Central memory CD8-positive, alpha-beta T cell (primary cell): ENCODE data around the gene AGR2.
"Not testable (repeated sequence)": the region's sequence is repeated elsewhere in the genome, so short reads cannot be mapped to it uniquely, and the experiment has no call there.

ENCODE experiments used
- ATAC-seq: fragments of 150-1000 bp; cut with Tn5 transposase; replicated peaks from 2 replicates; pipeline ENCODE4 v1.10.0; 2022; ENCODE audit warnings: mild to moderate bottlenecking, moderate FRiP score, moderate number of reproducible peaks; ENCODE audit not compliant: poor library complexity, severe bottlenecking; ENCODE audit errors: extremely low read depth
- DNase-seq, 2 donors: peaks; one replicate each; pipeline ENCODE4 v3.0.0; 2021; ENCODE audit warnings: low spot score in 2 of 2
- H3K27ac Mint-ChIP-seq: one replicate; pipeline ENCODE4 v1.8.0; 2022; ENCODE audit warnings: low read depth, mild to moderate bottlenecking, moderate library complexity, mixed read lengths
- H3K27me3 Mint-ChIP-seq: one replicate; pipeline ENCODE4 v1.8.0; 2022; ENCODE audit warnings: mixed read lengths
- H3K36me3 Mint-ChIP-seq: one replicate; pipeline ENCODE4 v1.8.0; 2022; ENCODE audit warnings: mild to moderate bottlenecking, moderate library complexity, mixed read lengths; ENCODE audit not compliant: insufficient read depth
- H3K4me1 Mint-ChIP-seq: one replicate; pipeline ENCODE4 v1.8.0; 2022; ENCODE audit warnings: mixed read lengths
- H3K4me3 Mint-ChIP-seq: one replicate; pipeline ENCODE4 v1.8.0; 2022; ENCODE audit warnings: mild to moderate bottlenecking, moderate library complexity, mixed read lengths
- H3K9me3 Mint-ChIP-seq: one replicate; pipeline ENCODE4 v1.8.0; 2022; ENCODE audit warnings: mixed read lengths

The AGR2 gene

DNA sequence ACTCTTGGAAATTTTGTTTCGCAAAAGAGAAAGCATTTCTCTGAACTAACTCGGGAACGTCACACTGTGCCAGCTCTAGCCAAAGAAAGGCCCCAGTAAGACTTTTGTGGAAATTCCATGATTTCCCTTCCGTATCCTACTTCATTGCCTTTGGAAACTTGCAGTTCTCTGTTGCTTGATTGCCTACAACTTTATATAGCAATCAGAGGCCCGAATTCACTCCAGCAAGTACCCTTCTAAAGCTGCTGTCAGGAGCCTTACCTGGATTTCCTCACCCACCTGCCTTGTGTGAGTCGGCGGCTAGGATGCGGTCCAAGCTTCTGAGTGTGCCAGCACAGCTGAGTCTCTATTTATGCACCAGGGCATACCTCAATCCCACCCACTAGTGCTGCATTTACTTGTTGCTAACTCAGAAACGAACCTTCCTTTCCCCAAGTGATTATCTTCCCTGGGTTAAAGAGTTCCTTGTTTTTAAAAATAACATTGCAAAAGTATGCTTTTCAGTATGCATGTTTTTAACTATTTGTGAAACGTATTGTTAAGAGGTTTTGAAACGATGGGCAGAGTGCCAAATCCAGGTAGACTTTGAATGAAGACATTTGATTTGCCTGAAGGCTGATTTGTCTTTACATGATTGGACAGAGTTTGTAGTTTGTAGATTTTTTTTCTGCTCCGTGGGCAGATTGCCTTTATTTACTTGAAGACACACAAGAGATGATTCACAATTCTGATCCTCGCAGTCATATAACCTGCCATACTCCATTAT lies at the start of gene AGR2:
TSS of gene AGR2 (minus strand) at position 326 of the 766 bp plus-strand sequence. CDS start 3,203 bp downstream, outside the sequence.
- Mint-ChIP-seq H3K9me3 (no peaks in the 10 kb centered on the region), H3K27ac (no peak within 1 kb of the TSS), H3K4me1 (no peaks in the 10 kb centered on the region), H3K27me3 (peaks cover 9% of the 10 kb centered on the region), H3K4me3 (no peak within 1 kb of the TSS), H3K36me3 (no peaks in the 10 kb centered on the region)
- DNase-seq (no peak), ATAC-seq (no peak)

DNA sequence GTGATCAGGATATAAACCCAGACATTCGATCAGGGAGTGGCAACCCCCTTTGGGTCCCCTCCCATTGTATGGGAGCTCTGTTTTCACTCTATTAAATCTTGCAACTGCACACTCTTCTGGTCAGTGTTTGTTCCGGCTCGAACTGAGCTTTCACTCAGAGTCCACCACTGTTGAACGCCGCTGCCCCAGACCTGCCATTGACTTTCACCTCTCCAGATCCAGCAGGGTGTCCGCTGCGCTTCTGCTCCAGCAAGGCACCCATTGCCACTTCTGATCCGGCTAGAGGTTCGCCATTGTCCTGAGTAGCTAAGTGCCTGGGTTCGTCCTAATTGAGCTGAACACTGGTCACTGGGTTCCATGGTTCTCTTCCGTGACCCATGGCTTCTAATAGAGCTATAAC lies 48.4 kb upstream of the AGR2 start:
- ATAC-seq, H3K27ac Mint-ChIP-seq, H3K4me1 Mint-ChIP-seq, DNase-seq, H3K4me3 Mint-ChIP-seq, H3K9me3 Mint-ChIP-seq, H3K36me3 Mint-ChIP-seq: not testable (repeated sequence)
- H3K27me3 Mint-ChIP-seq = peaks cover 45% of the 10 kb centered on the region

DNA sequence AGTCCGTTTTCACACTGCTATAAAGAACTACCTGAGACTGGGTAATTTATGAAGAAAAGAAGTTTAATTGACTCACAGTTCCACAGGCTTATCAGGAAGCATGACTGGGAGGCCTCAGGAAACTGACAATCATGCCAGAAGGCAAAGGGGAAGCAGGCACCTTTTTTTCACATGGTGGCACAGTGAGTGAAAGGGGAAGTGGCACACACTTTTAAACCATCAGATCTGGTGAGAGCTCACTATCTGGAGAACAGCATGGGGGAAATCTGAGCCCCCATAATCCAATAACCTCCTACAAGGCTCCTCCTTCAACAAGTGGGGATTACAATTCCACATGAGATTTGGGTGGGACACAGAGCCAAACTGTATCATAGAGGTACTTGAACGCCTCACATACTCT lies 47.0 kb upstream of the AGR2 start:
- H3K36me3 Mint-ChIP-seq = no peaks in the 10 kb centered on the region
- H3K27me3 Mint-ChIP-seq = peaks cover 45% of the 10 kb centered on the region
- H3K9me3 Mint-ChIP-seq = no peaks in the 10 kb centered on the region
- H3K4me1 Mint-ChIP-seq = no peaks in the 10 kb centered on the region
- DNase-seq (no peak), ATAC-seq (no peak)
- H3K4me3 Mint-ChIP-seq = no peak overlapping the region
- H3K27ac Mint-ChIP-seq = no peak overlapping the region

DNA sequence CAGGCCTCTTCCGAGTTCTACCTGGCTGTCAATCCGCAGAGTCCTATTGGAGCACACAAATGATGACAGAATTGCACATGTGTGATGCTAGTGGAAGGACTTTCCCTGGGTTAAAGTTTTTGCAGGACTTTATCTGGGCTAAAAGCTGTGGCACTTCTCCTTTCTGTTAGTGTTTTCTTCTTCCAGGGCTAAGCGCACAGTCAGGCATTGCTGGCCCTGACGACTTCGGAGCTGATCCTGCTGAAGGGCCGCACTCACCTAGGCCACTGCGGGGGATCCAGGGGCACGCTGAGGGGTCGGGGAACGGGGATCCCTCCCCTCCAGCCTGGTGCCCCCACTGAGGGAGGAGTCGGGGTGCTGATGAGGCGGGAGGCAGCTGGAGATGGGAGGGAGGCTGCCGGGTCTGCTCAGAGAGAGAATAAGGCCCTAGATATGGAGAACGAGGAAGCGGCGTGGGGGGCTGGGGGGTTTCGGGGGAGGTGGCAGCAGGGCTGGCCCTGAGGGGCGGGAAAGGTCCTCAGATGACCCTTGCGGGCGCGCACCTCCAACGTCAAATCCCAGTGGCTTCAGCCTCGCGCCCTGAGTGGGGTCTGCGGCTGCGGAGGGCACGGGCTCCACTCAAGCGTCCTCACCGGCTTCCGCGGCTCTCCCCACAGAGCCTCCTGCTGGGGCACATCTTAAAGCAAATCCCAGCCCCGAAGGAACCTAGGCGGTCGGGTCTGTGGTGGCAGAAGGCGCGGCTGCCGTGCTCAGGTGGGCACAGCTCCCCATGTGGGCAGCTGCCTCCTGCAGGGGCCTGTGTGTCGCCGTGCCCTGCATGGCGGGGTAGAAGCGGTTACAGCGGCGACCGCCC lies 46.0 kb upstream of the AGR2 start:
- Mint-ChIP-seq H3K4me3 (peak overlapping the region; percentile 20), H3K4me1 (no peaks in the 10 kb centered on the region), H3K27ac (no peak overlapping the region), H3K36me3 (no peaks in the 10 kb centered on the region), H3K27me3 (peaks cover 46% of the 10 kb centered on the region), H3K9me3 (no peaks in the 10 kb centered on the region)
- ATAC-seq (peak; percentile 36), DNase-seq (no peak)

DNA sequence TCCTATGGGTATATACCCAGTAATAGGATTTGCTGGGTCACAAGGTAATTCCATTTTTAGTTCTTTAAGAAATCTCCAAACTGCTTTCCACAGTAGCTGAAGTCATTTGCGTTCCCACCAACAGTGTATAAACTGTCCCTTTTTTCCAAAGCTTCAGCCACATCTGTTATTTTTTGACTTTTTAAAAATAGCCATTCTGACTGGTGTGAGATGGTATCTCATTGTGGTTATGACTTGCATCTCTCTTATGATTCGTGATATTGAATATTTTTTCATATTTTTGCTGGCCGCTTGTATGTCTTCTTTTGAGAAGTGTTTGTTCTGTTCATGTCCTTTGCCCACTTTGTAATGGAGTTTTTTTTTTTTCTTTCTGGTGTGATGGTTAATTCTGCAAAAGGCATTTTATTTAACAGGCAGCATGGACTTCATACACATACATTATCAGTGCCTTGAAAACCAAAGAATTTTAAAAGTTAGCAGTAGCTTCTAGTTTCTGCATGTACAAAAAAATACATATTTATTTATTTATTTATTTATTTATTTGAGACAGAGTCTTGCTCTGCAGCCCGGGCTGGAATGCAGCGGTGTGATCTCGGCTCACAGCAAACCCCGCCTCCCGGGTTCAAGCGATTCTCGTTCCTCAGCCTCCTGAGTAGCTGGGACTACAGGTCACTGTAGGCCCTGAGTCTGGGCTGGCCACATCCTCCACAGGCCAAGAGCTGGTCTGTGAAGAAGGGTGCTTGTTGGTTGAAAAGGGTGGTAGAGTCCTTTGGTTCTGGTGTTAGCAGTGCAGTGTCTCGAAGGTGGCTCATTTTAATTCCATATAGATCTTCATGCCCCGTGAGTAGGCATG lies 44.7 kb upstream of the AGR2 start:
- ATAC-seq = no peak
- no peaks in the 10 kb centered on the region for H3K9me3 Mint-ChIP-seq
- H3K27me3 Mint-ChIP-seq = peaks cover 46% of the 10 kb centered on the region
- no peak overlapping the region for H3K4me3 Mint-ChIP-seq
- H3K4me1 Mint-ChIP-seq = no peaks in the 10 kb centered on the region
- DNase-seq = no peak
- H3K36me3 Mint-ChIP-seq = no peaks in the 10 kb centered on the region
- no peak overlapping the region for H3K27ac Mint-ChIP-seq

- Mint-ChIP-seq H3K27ac (no peak overlapping the region), H3K9me3 (no peaks in the 10 kb centered on the region), H3K36me3 (no peaks in the 10 kb centered on the region), H3K4me3 (no peak overlapping the region), H3K27me3 (peaks cover 44% of the 10 kb centered on the region), H3K4me1 (no peaks in the 10 kb centered on the region)
- ATAC-seq (no peak), DNase-seq (no peak)
Observed at GRCh38 chr7:16847381-16847860, 42.6 kb upstream of the AGR2 start.

GRCh38 chr7:16846601-16847165 lies 41.9 kb upstream of the AGR2 start:
- H3K36me3 Mint-ChIP-seq = no peaks in the 10 kb centered on the region
- H3K4me1 Mint-ChIP-seq = no peaks in the 10 kb centered on the region
- no peak overlapping the region for H3K27ac Mint-ChIP-seq
- H3K27me3 Mint-ChIP-seq = peaks cover 39% of the 10 kb centered on the region
- no peak for ATAC-seq
- DNase-seq = no peak
- no peaks in the 10 kb centered on the region for H3K9me3 Mint-ChIP-seq
- no peak overlapping the region for H3K4me3 Mint-ChIP-seq

DNA sequence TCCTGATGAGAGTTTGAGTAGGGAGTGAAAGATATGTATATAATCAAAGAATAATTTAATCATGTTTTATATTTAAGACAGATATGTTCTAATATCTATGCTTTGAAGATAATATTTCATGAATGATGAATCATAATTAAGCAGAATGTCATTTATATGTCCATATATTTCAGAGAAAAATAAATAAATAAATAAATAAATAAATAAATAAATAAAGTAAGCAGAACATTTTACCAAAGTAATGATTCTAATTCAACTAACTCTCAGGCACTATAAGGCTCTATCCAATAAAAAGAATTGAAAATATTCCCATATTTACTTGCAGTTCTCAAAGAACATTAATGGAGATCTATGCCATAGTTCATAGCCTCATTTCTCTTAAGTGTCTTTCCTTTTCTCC lies 40.9 kb upstream of the AGR2 start:
- H3K4me3 Mint-ChIP-seq = no peak overlapping the region
- no peak for DNase-seq
- H3K36me3 Mint-ChIP-seq = no peaks in the 10 kb centered on the region
- H3K4me1 Mint-ChIP-seq = no peaks in the 10 kb centered on the region
- ATAC-seq = no peak
- H3K27ac Mint-ChIP-seq = no peak overlapping the region
- peaks cover 29% of the 10 kb centered on the region for H3K27me3 Mint-ChIP-seq
- no peaks in the 10 kb centered on the region for H3K9me3 Mint-ChIP-seq

- DNase-seq = no peak
- Mint-ChIP-seq H3K36me3 (no peaks in the 10 kb centered on the region), H3K4me3 (no peak overlapping the region), H3K4me1 (no peaks in the 10 kb centered on the region), H3K9me3 (no peaks in the 10 kb centered on the region), H3K27me3 (peaks cover 20% of the 10 kb centered on the region), H3K27ac (no peak overlapping the region)
- no peak for ATAC-seq
Observed at GRCh38 chr7:16841681-16842080, 36.9 kb upstream of the AGR2 start.

- DNase-seq = no peak
- Mint-ChIP-seq H3K4me1 (no peaks in the 10 kb centered on the region), H3K4me3 (no peak overlapping the region), H3K27ac (no peak overlapping the region), H3K27me3 (peaks cover 20% of the 10 kb centered on the region), H3K9me3 (no peaks in the 10 kb centered on the region), H3K36me3 (no peaks in the 10 kb centered on the region)
- no peak for ATAC-seq
Observed at GRCh38 chr7:16840094-16840493, 35.3 kb upstream of the AGR2 start.

- no peak for DNase-seq
- H3K4me3 Mint-ChIP-seq = no peak overlapping the region
Observed at GRCh38 chr7:16839646-16840045, 34.8 kb upstream of the AGR2 start.

DNA sequence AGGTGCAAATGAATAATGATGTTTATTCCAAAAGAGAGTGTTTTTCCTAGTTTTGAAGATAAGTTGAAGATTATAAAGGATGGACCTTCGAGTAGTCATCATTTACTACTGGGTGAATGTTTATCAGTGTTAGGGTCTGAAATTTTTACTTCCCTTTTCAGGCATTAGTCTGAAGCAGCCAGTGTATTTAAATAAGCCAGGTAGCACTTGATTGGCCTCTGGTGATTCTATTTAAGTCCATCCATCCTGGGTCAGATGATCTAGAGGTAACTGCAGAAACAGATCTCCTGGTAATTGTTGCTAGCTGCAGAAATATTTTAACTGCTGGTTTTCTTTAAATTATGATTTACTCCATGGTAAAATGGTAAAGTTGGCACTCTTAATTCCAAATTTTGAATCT lies 34.1 kb upstream of the AGR2 start:
- DNase-seq (no peak), ATAC-seq (no peak)
- Mint-ChIP-seq H3K9me3 (no peaks in the 10 kb centered on the region), H3K27me3 (peaks cover 23% of the 10 kb centered on the region), H3K27ac (no peak overlapping the region), H3K4me1 (no peaks in the 10 kb centered on the region), H3K4me3 (no peak overlapping the region), H3K36me3 (no peaks in the 10 kb centered on the region)

More at GRCh38 chr7:16839646-16840045, 34.8 kb upstream of the AGR2 start:
- Mint-ChIP-seq H3K9me3 (no peaks in the 10 kb centered on the region), H3K36me3 (no peaks in the 10 kb centered on the region), H3K27ac (no peak overlapping the region), H3K27me3 (peaks cover 22% of the 10 kb centered on the region), H3K4me1 (no peaks in the 10 kb centered on the region)
- ATAC-seq = no peak
